B cell (primary cell): Measurements from ENCODE around the gene ATG7.

ENCODE experiments used
- EZH2 ChIP-seq: IDR thresholded peaks from 2 replicates; pipeline ENCODE4 v1.6.1; 2012; ENCODE audit warnings: borderline replicate concordance, low read depth, mild to moderate bottlenecking, moderate library complexity, low read length; ENCODE audit not compliant: insufficient read depth, poor library complexity, severe bottlenecking
- TF ChIP-seq, protein P1 (sequence below): fragments of 200-600 bp; IDR thresholded peaks from one replicate; pipeline ENCODE4 v1.8.0; 2022; ENCODE audit warnings: antibody characterized with exemption, mild to moderate bottlenecking

DNA sequence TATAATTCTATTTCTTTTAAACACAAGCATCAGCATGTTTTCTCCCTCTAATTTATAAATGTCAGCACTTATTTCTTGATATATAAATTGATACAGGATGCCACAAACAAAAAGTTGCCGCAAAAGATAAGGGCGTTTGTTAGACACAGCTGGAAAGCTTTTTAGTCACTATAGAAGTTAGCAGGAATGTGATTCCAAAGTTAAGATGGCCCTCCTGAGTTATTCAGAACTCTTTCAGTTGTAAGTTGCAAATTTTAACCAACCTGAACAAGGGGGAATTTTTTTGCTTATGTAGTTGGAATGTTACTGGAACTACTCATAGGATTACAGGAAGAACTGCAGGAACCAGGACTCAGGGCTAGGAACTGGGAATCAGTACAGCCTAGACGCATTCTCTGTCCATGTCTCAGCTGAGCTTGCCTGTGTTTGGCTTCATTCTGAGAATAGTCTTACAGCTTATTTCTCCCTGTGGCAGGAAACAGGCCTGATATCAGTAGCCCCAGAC lies 205.3 kb downstream of the ATG7 start:
- TF ChIP-seq, protein P1, sequence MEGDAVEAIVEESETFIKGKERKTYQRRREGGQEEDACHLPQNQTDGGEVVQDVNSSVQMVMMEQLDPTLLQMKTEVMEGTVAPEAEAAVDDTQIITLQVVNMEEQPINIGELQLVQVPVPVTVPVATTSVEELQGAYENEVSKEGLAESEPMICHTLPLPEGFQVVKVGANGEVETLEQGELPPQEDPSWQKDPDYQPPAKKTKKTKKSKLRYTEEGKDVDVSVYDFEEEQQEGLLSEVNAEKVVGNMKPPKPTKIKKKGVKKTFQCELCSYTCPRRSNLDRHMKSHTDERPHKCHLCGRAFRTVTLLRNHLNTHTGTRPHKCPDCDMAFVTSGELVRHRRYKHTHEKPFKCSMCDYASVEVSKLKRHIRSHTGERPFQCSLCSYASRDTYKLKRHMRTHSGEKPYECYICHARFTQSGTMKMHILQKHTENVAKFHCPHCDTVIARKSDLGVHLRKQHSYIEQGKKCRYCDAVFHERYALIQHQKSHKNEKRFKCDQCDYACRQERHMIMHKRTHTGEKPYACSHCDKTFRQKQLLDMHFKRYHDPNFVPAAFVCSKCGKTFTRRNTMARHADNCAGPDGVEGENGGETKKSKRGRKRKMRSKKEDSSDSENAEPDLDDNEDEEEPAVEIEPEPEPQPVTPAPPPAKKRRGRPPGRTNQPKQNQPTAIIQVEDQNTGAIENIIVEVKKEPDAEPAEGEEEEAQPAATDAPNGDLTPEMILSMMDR, result no peak
- no peak for TF ChIP-seq EZH2
